Cerebellar cortex (tissue), 1 donor: Measurements from ENCODE around the gene HACD1.

Experiments used
- DNase-seq: peaks from one replicate; pipeline ENCODE4 v3.0.0-alpha.2; 2015; ENCODE audit warnings: low spot score

The HACD1 gene, protein sequence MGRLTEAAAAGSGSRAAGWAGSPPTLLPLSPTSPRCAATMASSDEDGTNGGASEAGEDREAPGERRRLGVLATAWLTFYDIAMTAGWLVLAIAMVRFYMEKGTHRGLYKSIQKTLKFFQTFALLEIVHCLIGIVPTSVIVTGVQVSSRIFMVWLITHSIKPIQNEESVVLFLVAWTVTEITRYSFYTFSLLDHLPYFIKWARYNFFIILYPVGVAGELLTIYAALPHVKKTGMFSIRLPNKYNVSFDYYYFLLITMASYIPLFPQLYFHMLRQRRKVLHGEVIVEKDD

DNA sequence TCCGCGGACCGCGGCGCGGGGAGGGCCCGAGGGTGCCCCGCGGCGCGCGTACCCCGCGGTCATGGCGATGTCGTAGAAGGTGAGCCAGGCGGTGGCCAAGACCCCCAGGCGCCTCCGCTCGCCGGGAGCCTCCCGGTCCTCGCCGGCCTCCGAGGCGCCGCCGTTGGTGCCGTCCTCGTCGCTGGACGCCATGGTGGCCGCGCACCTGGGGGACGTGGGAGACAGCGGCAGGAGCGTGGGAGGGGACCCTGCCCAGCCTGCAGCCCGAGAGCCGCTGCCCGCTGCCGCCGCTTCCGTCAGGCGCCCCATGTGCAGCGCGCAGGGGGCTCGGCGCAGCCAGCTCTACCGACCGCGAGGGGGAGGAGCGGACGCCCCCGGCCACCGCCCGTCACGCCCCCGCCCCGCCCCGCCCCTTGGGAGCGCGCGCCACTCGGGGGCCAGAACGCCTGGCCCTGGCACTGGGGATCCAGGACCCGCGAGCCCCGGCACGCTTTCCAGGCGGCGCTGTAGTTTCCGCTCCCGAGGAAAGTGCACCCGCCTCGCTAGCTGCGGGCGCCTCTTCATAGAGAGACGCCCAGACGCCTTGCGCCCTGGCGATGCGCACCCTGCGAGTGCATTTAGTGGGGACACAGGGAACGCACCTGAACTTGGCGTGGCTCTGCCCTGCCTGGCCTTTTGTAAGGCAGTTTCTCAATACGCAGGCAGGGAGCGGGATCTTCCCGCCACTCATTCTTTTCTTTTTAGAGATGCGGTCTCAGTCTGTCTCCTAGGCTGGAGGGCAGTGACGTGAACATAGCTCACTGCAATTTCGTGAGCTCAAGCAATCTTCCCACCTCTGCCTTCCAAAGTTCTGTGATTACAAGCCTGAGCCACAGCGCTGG is at the start of gene HACD1:
Gene HACD1 (minus strand): TSS at position 344 of the 881 bp plus-strand sequence. CDS start 35 bp downstream, at position 309.
- DNase-seq: peak; percentile 71

DNA sequence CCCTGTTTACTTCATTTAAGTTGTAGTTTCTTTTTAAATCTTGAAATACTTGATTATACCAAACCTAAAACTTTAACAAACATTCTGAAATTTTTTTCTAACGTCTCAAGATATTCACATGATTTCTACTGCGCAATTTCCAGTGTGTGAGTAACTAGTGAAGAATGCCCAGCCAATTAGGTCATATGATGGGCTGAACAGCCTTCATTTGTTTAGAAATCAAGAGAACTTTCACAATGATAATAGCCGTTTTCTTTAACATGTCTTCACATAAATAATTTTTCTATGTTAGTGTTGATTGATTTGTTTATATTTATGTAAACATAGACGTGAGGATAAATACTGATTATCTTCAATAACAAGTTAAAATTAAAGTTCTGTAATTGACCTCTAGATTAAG is 48.6 kb upstream of the HACD1 start:
- no peak for DNase-seq

DNA sequence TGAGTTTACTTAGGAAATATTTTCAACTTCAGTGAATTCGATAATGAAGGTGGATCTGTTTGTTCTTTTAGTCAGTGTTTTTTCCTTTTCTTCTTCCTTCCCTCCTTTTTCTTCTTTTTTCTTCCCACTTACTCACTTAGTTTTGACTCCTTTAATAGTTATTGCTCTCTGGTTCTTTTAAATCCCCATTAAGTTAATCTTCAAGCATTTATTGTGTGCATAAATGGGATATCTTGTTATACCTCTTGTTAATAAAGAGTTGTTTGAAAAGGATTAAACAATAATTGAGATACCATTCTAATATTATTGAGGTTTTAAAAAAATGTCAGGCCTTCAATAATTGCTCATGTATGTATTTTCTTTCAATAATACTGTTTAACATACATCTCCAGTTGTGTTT is 46.3 kb upstream of the HACD1 start:
- no peak for DNase-seq

DNA sequence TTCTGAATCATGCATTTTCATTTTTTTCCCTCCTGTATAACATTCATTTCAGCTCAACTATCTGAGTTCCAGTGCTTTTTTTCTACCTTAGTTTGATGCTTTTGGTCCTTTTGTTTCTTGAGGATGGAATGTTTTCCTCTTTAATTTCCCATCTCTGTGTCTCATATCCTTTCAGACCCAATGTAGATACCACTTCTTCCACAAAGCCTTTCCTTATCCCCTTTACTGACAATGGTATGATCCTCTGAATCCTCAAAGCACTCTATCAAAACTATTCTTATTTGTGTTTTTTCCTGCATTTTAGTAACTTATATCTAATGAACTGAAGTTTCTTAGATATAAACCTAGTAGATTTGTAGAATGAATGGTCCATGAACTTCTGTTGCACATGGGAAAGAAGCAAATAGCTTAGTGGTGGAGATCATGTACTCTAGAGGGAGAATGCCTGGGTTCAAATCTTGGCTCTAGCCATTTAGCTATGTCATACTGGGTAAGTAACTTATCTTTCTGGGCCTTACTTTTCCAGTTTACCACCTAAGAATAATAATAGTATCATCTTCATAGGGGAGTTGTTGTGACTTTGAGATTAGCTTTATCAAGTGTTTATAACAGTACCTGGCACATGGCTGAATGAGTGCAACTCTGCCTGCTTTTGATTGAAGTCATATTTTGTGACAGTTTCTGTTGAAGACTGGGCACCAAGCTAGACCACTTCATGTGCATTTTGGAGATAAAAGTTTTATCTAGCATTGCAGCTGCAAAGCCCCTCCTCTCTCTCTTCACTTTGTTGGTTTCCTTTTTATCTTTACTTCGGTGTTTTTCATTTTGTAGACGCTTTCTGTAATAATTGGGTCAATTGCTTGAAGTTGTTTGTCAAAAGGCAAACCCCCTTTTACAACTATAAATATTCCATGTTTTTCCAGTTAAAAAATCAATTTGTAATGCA is 45.3 kb upstream of the HACD1 start:
- DNase-seq: no peak

DNA sequence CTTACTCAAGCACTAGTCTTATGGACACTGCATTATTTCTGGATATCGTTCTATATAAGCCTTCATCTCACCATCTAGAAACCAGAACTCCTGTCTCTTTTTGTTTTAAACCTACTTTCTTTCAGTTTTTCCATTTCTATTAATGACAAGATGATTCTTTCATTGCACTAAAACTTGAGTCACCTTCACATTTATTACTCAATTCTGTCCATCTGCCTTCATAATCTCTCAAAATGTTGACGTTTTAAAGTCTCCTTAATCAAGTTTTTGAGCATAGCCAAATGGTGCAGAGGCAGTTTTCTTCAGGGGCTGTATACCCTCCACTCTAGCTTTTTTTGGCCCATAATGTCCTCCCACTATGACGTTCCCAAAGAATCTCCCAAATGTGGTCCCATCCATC is 44.3 kb upstream of the HACD1 start:
- no peak for DNase-seq

DNA sequence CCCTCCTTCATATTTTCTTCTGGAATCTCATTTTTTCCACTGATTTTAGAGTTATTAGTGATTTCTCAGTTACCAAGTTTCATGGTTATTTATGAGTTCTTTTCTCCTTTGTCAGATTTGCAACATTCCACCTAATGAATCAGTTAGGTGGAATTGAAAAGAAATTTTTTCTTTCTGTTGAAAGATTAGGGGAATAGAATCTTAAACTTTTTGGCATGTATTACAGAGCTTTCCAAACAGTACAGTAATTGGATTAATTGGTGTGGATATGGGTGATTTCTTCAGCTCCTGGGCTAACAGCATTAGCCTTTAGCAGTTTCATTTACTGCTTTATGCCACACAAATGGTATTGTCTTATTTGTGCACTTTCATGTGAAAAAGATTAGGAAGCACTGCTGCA is 43.7 kb upstream of the HACD1 start:
- no peak for DNase-seq

DNA sequence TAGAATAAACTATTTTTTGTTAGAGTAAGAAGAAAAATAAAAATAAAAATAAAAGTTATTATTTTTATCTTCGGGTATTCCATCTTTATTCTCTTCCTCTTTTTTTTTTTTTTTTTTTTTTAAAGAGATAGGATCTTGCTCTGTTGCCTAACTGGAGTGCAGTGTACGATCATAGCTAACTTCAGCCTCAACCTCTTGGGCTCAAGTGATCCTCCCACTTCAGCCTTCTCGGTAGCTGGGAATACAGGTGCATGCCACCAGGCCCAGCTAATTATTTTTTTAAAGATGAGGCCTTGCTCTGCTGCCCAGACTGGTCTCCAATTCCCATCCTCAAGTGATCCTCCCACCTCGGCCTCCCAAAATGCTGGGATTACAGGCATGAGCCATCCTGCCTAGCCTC is 42.2 kb upstream of the HACD1 start:
- DNase-seq: no peak

DNA sequence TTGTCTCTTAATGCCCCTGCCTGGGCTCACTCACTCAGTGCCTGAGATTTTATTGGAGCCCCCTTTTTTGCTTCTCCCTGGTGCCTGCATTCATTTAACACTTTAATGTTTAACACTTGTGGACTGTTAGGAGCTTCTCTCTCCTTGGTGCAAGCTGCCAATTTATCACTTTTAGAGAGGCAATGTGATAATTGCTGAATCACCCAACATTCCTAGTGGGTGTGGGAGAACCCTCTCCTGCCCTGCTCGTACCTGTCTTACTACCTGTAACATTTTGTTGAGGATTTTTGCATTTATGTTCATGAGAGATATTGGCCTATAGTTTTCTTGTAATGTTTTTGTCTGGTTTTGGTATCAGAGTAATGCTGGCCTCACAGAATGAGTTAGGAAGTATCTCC is 39.9 kb upstream of the HACD1 start:
- DNase-seq: no peak

DNA sequence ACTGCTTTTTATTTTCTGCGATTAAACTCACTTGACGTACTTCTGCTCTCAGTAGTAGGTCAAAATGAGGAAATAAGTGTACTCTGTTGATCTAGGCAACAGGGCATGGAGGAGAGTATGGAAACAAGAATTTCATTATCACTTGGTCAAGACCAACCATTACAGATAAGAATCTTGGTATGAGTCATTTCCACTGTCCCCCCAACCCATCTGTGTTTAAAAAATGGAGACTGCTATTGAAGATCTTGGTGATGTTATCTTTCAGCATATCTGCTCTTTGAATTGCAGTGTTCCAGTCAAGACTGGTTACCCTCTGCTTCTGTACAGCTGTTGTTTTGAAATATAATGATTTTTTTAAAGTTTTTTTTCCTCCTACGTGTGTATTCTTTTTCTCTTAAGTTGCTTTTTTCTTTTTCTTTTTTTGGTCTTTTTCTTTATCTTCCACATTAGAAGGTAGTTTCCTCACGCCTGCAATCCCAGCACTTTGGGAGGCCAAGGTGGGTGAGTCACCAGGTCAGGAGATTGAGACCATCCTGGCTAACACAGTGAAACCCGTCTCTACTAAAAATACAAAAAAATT is 38.5 kb upstream of the HACD1 start:
- DNase-seq: no peak

DNA sequence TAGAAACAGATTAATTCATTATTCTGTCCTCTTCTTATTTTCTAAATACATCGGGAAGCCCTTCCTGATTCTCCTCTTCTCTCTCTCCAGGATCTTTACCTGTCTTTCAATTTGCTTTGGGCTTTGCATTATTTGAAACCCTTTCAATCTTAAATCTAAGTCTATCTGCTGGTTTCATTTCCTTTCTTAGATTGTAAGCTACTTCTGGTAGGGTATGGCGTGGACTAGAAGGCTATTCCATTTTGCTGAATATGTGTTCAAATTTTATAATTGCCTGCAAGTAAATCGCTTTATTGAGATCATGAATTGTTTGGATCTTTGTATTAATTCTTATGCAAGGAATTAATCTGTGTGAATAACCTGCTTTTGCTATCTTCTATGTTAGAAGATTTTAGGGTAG is 37.8 kb upstream of the HACD1 start:
- no peak for DNase-seq

DNA sequence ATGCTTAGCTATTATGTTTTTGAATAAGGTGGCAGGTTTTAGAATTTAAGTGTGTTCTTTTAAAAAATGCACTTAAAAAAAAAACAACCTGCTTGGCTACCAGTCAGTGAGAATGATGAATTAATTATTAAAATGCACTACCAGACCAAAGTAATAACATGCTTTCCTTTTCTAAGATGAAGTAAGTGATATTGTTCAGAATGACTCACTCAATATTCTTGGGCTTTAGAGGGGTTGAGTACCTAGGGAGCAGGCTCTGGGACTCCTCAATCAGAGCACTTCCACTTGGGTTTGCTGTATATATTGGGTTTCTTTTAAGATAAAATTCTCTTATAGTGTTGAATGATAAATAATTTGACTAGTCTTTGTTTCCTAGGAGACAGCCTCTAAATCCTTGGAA is 35.4 kb upstream of the HACD1 start:
- DNase-seq: no peak

DNA sequence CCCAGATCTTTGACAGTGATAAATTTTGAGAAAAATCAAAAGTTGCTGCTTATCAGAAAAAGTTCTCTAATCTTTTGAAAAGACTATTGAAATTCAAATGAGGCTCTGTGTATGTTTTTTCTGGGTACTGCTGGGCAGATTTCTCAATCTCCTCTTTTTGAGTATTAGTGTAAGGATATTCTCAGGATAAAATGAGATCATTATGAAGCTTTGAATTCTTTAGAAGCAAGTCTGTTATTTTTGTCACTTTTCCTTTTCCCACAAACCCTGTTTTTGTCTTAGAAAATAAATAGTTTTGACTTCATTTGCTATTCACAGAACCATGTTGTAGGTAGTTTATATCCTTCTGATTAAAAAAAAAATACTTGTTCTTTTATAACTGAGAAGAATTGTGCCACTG is 34.7 kb upstream of the HACD1 start:
- no peak for DNase-seq

DNA sequence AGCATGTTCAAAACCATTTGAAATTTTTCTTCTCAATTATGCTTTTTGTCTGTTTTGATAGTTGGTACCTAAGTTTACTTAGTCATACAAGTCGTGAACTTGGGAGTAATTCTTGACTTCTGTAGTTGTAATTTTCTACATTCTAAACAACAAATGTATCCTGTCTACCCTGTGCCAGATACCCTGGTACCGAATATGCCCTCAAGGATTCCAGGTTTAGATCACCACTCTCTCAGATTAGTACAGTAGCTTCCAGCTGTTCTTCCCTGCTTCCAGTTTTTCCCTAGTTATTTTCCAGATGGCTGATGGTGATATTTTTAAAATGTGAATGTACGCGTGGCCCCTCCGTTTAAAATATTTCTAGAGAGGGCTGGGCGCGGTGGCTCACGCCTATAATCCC is 33.2 kb upstream of the HACD1 start:
- no peak for DNase-seq

DNA sequence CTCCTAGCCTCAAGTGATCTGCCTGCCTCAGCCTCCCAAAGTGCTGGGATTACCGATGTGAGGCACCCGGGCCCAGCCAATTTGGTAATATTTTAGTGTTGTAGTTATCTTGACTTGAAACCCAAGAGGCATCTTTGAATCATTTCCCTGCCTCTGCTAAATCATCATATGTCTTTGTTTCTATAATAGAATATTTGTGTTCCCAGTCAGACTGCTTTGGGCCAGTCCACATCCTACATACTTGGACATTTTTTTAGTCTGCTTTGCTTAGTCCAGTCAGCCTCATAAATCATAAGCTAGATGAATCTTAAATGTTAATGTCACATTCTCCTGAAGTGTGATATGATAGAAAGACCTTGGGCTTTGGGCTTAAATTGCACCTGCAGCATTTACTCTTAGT is 32.7 kb upstream of the HACD1 start:
- no peak for DNase-seq

DNA sequence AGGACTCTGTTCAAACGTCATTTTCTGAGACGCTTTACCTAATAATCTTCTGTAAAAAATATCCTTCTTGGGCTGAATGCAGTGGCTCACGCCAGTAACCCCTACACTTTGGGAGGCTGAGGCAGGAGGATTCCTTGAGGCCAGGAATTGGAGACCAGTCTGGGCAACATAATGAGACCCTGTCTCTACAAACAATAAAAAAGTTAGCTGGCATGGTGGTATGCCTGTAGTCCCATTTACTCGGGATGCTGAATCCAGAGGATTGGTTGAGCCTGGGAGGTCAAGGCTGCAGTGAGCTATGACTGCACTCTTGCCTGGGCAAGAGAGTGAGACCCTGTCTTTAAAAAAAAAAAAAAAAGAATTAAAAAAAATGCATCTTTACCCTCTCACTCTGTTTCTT is 31.9 kb upstream of the HACD1 start:
- DNase-seq: no peak

DNA sequence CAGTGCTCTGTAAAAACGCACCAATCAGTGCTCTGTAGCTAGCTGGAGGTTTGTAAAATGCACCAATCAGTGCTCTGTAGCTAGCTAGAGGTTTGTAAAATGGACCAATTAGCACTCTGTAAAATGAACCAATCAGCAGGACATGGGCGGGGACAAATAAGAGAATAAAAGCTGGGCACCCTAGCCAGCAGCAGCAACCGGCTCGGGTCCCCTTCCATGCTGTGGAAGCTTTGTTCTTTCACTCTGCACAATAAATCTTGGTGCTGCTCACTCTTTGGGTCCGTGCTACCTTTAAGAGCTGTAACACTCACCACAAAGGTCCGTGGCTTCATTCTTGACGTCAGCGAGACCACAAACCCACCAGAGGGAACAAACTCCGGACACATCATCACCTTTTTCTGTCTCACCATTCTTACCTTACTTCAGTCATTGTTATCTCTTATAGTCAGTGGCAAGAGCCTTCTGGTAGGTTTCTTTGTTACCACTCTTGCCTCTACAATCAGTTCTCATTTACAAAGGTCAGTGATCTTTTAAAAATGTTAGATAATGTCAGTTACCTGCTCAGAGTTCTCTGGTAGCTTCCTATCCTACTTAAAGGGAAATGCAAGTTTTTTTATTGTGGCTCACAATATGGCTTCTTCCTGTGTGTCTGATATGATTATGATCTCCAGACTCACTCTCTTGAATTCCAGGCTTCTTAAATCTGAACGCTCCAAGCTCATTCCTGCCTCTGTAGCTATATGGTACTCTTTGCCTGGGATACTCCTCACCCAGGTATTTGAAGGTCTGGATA is 31.3 kb upstream of the HACD1 start:
- DNase-seq: no peak

DNA sequence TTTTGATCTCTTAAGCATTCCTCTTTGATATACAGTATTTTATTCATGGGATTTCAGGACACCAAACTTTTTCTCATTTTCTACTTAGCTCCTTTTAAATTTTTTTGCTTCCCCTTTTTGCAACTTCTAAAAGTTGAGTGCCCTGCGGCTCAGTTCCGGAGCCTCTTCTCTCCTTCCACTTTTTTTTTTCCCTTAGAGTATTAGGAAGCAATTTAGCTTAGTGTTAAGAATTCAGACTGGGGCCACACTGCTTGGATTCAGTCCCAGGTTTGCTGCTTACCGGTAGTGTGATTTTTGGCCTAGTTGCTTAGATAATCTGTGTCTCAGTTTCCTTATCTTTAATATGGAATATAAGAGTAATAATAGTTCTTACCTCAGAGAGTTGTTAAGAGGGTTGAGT is 30.2 kb upstream of the HACD1 start:
- DNase-seq: no peak

DNA sequence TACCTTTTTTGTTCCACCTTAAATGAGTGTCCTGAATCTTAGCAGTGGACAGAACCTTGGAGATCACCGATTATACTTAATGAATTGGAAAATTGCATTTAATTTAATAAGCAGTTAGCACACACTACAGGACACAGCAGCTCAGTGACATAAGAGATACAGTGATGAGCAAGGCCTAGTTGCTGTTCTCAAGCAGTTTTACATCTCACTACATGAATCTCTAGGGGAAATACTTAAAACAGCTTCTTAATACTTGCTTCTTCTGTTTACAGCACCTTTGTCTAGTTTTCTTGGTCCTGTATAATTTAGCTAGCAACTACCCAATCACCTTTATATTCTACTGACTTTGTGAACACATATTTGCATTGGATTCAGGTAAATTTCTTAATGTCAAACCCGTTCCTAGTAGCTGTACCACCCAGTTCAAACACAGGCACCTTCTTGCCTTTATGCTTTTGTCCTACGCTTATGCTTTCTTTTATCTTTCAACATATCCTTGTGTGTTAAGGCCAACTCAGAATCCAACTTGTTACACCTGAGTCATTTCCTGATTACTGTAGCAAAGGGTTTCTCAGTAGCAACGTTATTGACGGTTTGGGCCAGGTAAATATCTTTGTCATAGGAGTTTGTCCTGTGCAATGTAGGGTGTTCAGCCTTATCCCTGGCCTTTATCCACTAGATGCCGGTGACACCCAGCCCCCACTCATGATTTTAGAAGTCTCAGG is 28.6 kb upstream of the HACD1 start:
- DNase-seq: no peak

DNA sequence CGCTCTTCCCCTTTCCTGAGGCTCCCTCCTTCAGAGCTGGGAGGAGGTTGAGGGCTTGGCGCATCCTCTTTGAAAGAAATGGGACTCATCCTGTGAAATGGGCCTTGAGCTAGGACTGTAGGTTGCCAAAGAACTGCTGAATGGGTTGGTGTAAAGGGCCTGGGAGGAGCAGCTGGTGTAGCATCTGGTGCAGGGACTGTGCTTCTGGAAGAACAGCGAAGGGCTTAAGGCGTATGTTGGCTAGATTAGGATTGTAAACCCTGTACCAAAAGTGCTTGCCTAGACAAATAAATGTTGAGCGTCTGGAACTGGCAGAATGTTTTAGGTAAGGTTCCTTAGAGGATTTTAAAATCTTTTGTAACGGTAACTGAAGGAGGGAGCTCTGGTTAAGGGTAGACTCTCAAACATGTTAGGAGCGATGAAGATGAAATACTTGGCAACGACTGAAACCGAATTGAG is 27.3 kb upstream of the HACD1 start:
- DNase-seq: peak; percentile 53

DNA sequence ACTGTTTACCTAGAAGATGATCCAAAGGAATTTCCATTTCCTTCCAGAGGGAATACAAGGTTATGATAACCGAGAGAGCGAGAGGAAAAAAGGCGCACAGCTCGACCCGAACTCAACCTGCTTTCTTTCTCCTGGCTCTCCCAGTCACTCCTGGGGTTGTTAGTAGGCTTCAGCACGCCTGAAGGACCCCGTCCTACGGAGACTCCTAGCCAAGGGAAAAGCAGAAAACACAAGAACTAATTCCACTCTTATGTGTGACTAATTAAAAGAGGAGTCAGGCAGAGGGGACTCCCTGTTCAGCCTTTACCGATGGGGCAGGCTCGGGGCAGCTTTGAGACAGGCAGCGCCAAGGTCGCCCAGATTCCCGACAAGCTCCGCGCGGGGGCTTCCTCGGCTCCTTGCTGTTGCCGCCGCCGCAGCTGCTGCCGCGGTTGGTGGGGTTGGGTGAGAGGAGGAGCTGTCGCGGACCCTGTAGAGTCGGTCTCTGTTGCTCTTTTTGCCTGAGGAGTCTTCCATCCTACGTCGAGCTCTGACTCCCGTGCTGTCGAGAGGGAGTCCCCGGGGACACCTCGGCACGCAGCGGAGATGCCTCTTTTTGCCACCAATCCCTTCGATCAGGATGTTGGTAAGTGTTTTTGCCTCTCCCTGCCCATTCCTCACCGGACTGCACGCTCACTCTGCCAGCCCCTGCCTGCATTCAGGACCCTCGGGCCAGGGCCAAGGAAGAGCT is 26.7 kb upstream of the HACD1 start, which contains the start of gene STAM:
Gene STAM (plus strand): TSS at position 397 of the 730 bp plus-strand sequence. CDS start 189 bp downstream, at position 586.
- peak; percentile 91 for DNase-seq
